Stomach smooth muscle (tissue), 2 donors: ENCODE measurements around the gene CLASP1.
A peak's percentile ranks its signal among the peaks of the same experiment; 100 is the strongest.
"Not testable (repeated sequence)": the region's sequence is repeated elsewhere in the genome, so short reads cannot be mapped to it uniquely, and the experiment has no call there.

Source experiments
- H3K27ac ChIP-seq: one replicate; pipeline ENCODE4 v1.7.0; 2013; ENCODE audit warnings: mild to moderate bottlenecking, low read length, inconsistent platforms
- H3K27me3 ChIP-seq, 2 donors: one replicate each; pipeline ENCODE4 v1.7.0; 2013; ENCODE audit warnings: low read length in 2 of 2; ENCODE audit not compliant: insufficient read depth in 2 of 2, control insufficient read depth in 1 of 2
- H3K36me3 ChIP-seq, 2 donors: one replicate each; pipeline ENCODE4 v1.7.0; 2013; ENCODE audit warnings: low read length in 2 of 2; ENCODE audit not compliant: control insufficient read depth in 2 of 2, insufficient read depth in 2 of 2
- H3K4me1 ChIP-seq: one replicate; pipeline ENCODE4 v1.7.0; 2013; ENCODE audit warnings: low read length; ENCODE audit not compliant: control insufficient read depth, insufficient read depth
- H3K4me3 ChIP-seq, 2 donors: one replicate each; pipeline ENCODE4 v1.7.0; 2013; ENCODE audit warnings: low read length in 2 of 2
- H3K9ac ChIP-seq, 2 donors: one replicate each; pipeline ENCODE4 v1.7.0; 2013; ENCODE audit warnings: low read length in 2 of 2, mild to moderate bottlenecking in 1 of 2
- H3K9me3 ChIP-seq, 2 donors: one replicate each; pipeline ENCODE4 v1.7.0; 2013; ENCODE audit warnings: low read length in 2 of 2; ENCODE audit not compliant: control insufficient read depth in 2 of 2
- donor health status: healthy.
- donor health status: Pancreatic carcinoma.

Gene CLASP1

DNA sequence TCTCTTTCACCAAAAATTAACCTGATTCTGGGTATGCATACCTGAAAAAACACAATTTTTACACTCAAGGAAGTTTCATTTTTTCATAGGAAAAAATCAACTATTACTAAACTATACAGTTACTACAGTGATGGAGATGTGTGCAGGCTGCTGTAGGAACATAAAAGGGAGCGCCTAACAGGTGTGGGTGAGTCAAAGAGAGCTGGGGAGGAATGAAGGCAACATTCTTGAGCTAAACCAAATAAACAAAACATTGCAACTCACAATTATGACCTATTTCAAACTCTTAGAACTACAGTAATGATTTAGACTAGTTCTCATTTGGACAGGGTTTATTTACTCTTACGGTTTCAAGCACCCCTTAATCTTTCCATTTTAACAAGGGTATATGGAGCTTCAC lies 13.4 kb upstream of the CLASP1 start:
- Histone ChIP-seq H3K9me3 (no peaks in the 10 kb centered on the region), H3K9ac (no peak overlapping the region), H3K27ac (no peak overlapping the region), H3K4me3 (no peak overlapping the region), H3K4me1 (no peaks in the 10 kb centered on the region), H3K36me3 (no peaks in the 10 kb centered on the region), H3K27me3 (no peaks in the 10 kb centered on the region)

DNA sequence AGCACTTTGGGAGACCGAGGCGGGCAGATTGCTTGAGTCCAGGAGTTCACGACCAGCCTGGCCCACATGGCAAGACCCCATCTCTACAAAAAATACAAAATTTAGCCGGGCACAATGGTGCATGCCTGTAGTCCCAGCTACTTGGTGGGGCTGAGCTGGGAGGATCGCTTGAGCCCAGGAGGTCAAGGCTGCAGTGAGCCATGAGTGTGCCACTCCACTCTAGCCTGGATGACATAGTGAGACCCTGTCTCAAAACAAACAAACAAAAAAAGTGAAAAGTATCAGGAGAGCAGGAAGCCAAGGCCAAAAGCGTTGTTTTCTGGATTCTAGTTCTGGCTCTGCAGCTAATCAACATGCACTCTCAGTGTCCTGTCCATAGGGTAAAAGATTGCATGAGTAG lies 10.7 kb upstream of the CLASP1 start:
- H3K4me1 ChIP-seq = no peaks in the 10 kb centered on the region
- H3K9me3 ChIP-seq = no peaks in the 10 kb centered on the region
- no peak overlapping the region for H3K4me3 ChIP-seq
- no peak overlapping the region for H3K9ac ChIP-seq
- H3K27ac ChIP-seq = no peak overlapping the region
- no peaks in the 10 kb centered on the region for H3K27me3 ChIP-seq
- no peaks in the 10 kb centered on the region for H3K36me3 ChIP-seq

DNA sequence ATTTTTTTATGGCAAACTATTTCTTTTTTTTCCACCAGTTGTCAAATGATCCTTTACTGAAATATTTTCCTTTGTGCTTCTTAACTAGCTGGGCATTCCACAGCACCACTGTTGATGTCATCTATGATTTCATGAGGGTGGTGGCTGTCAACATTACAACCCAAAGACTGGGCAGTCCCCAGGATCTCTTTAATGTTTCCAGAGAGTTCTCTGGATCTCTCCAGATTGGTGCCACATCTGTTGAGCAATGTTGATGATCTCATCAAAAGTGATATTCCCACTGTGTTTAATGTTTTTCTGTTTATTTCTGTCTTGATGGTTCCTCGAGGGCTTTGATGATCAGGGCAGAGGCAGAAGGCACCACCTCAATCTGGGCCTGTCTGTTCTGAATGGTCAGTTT lies 9.1 kb upstream of the CLASP1 start:
- not testable (repeated sequence) for H3K9me3 ChIP-seq, H3K27me3 ChIP-seq, H3K36me3 ChIP-seq, H3K4me1 ChIP-seq, H3K27ac ChIP-seq, H3K9ac ChIP-seq, H3K4me3 ChIP-seq

DNA sequence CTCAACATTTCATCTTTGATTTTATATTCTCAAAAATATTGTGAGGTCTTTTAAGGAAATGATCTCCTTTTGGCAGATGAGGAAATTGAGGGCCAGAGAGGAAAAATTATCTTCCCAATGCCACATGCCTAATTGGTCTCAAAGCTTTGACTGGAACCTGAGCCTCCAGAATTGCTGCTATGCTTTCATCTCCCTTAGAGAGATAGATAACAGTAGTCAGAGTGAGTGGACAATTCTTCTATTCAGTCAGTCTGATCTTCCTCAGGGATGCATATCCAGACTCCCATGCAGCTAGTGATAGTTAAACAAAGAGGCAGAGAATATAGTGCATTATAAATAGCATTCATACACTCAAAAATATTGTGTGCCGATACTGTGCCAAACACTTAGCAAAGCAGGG lies 3.8 kb upstream of the CLASP1 start:
- no peak overlapping the region for H3K4me3 ChIP-seq
- H3K9me3 ChIP-seq = no peaks in the 10 kb centered on the region
- H3K27me3 ChIP-seq = no peaks in the 10 kb centered on the region
- H3K9ac ChIP-seq = no peak overlapping the region
- H3K4me1 ChIP-seq = peaks cover 11% of the 10 kb centered on the region
- no peak overlapping the region for H3K27ac ChIP-seq
- H3K36me3 ChIP-seq = no peaks in the 10 kb centered on the region

DNA sequence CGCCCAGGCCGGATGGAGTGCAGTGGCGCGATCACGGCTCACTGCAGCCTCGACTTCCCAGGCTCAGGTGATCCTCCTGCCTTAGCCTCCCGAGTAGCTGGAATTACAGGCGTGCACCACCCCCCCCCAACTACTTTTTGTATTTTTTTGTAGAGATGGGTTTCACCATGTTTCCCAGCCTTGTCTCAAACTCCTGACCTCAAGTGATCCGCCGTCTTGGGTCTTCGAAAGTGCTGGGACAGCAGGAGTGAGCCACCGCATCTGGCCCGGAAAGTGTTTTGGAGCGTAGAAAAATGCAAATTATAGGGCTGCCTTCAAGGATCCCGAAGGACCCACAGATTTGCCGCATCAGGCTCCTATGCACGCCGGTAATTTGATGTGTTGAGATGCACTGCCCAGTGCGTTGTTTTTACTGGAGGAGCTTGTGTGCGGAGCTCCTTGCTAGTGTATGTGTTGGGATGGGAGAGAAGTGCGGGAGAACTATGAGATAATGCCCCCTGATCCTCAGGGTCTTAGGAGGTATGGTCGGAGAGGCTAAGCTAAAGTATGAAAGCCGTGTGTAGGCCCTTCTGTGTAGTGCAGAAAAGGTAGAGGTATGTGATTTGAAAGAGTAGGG lies 1.2 kb upstream of the CLASP1 start:
- Histone ChIP-seq H3K9me3 (no peaks in the 10 kb centered on the region), H3K27me3 (no peaks in the 10 kb centered on the region), H3K4me3 (peak overlapping the region; percentile 92 to 98), H3K9ac (peak overlapping the region; percentile 98 to 100), H3K4me1 (peaks cover 16% of the 10 kb centered on the region), H3K36me3 (no peaks in the 10 kb centered on the region), H3K27ac (peak overlapping the region; percentile 98)

DNA sequence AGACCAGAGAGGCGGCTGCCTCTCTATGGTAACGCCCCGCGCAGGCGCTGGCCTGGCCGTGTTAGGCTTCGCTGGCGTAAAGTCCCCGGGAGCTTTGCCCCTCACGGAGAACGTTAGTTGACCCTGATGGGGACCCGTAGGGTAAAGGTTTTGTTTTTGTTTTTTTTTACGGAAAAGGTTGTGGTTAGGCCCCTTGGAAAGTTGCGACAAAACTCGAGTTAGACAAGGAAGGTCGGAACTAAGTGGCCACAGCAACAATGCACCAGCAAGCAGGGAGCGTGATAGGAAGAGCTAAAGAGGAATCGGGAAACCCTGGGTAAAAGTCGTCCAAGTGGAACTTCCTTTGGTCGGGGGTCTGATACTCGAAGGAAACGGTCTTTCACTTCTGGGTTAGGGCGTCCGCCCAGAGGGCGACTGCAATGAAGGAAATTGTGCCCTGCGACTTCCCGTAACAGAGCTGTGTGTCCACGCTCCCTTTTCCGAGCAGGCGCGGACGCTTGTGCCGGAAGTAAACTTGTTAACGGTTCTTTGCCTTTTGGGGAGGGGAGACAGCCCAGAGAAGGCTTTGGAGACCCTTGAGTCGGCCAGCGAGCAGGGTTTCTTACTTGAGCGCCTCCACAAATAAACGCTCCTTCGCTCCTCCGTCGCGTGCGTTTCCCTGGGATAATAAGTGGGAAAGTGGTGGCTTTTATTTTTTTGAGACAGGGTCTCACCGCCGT lies 493 bp upstream of the CLASP1 start:
- Histone ChIP-seq H3K27me3 (no peaks in the 10 kb centered on the region), H3K9ac (peak overlapping the region; percentile 98 to 100), H3K27ac (peak overlapping the region; percentile 98), H3K9me3 (no peaks in the 10 kb centered on the region), H3K4me3 (peak overlapping the region; percentile 92 to 98), H3K36me3 (no peaks in the 10 kb centered on the region), H3K4me1 (peaks cover 16% of the 10 kb centered on the region)

DNA sequence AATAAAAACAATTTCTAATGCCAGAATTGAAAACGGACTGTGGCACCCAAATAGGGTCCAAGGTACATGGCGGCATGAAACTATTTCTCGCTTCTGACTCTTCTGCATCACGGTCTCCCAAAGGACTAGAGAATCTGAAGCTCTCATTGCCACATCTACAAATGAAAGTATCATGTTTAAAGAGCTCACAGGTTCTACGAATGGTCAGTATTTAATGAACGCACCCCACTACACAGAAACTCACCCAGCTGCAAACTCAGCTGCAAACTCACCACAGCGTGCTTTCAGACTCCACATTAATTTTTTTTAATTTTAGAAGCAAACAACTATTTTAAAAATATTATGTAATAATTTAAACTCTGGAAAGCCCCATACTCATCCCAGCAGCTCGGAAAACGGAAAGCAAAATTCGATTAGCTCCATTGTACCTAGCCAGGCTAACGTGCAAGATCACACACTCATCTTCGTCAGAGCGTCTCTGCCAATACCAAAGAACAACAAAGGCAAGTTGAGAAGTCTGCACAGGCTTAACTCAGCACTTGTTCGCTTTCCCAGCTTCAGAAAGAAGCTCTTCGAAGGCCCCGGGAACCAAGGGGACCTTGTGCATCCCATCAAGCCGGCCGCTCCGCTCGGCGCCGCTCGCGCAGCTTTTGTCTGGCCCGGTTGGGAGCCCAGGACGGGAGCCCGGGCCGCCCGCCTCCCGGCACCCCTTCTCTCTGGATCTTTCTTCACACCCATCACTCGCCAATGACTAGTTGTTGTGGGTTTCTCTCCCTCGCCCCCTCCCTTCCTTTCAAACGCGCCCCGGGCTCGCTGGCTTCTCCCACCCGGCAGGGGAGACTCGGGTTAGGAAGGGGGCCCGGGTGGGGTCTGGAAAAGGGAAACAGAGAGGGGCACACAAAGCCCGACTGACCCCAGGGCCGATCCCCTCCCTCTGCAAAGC lies 785 bp downstream of the CLASP1 start:
- Histone ChIP-seq H3K27ac (peak overlapping the region; percentile 98), H3K4me1 (peaks cover 16% of the 10 kb centered on the region), H3K4me3 (peak overlapping the region; percentile 82 to 92), H3K27me3 (no peaks in the 10 kb centered on the region), H3K36me3 (no peaks in the 10 kb centered on the region), H3K9me3 (no peaks in the 10 kb centered on the region), H3K9ac (peak overlapping the region; percentile 98 to 100)

DNA sequence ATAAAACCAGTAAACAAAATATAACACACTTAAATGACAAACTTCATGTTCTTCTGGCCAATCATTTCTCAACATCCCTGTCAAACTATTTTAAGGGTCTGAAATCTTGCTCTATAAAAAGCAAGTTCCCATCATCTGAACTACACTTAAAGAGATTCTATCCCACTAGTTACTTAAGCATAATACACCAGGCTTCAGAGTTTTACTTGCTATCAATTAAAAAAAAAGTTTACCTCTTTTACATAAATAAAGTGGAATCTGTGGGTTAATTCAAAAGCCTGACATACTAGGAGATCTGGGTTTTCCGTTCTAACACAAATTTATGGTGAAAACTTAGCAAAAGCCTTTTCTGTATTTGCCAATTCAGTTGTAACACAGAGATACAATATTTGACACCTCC lies 1.9 kb downstream of the CLASP1 start:
- peaks cover 16% of the 10 kb centered on the region for H3K4me1 ChIP-seq
- no peak overlapping the region for H3K27ac ChIP-seq
- H3K36me3 ChIP-seq = no peaks in the 10 kb centered on the region
- no peak overlapping the region for H3K9ac ChIP-seq
- no peaks in the 10 kb centered on the region for H3K9me3 ChIP-seq
- H3K4me3 ChIP-seq = peak overlapping the region in 1 of 2 donors; percentile 13
- H3K27me3 ChIP-seq = no peaks in the 10 kb centered on the region

DNA sequence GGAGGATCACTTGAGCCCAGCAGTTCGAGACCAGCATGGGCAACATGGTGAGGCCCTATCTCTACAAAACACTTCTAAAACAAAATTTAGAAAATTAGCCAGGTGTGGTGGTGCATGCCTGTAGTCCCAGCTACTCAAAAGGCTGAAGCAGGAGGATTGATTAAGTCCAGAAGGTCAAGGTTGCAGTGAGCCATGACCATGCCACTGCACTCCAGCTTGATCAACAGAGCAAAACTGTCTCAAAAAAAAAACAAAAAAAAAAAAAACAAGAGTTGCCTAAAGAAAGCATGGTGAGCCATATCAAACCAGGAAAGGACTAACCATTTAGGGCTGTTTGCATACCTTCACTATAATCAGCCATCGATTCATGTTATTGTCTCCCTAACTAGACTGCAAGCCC lies 4.5 kb downstream of the CLASP1 start:
- no peak overlapping the region for H3K9ac ChIP-seq
- H3K9me3 ChIP-seq = no peaks in the 10 kb centered on the region
- H3K4me3 ChIP-seq = no peak overlapping the region
- no peak overlapping the region for H3K27ac ChIP-seq
- H3K27me3 ChIP-seq = no peaks in the 10 kb centered on the region
- no peaks in the 10 kb centered on the region for H3K36me3 ChIP-seq
- H3K4me1 ChIP-seq = peaks cover 5% of the 10 kb centered on the region

DNA sequence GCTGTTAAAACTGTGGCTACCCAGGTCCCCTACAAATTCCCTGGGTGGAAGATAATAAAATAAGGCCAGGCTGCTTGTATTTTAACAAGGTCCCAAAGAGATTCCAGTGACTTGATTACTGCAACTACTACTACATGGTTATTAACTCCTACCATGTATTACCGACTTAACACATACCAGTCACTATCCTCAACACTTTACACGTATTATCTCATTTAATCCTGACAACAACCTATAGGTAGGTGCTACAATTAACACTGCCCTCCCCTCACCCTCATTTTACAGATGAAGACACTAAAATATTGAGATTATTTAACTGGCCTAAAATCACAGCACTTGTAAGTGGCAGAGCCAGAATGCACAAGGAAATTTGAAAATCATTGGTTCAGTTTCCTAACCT lies 5.4 kb downstream of the CLASP1 start:
- H3K27ac ChIP-seq = no peak overlapping the region
- no peaks in the 10 kb centered on the region for H3K36me3 ChIP-seq
- no peak overlapping the region for H3K9ac ChIP-seq
- H3K9me3 ChIP-seq = no peaks in the 10 kb centered on the region
- peaks cover 5% of the 10 kb centered on the region for H3K4me1 ChIP-seq
- no peaks in the 10 kb centered on the region for H3K27me3 ChIP-seq
- H3K4me3 ChIP-seq = no peak overlapping the region
